SU-DHL-6 (cell line): Measurements from ENCODE around the gene DENND2C.

Experiments
- EZH2phosphoT487 ChIP-seq: fragments of 200-600 bp; sonication (generic), shearing (Covaris generic); conservative IDR thresholded peaks from 2 replicates; pipeline ENCODE4 v1.6.1; 2018; ENCODE audit warnings: mild to moderate bottlenecking, antibody characterized with exemption, low read length, moderate library complexity, mixed read lengths
- TF ChIP-seq, protein P1 (sequence below): fragments of 200-600 bp; sonication (generic); IDR thresholded peaks from one replicate; pipeline ENCODE4 v1.5.1; 2017; ENCODE audit warnings: antibody characterized with exemption, mild to moderate bottlenecking, low read length, moderate library complexity; ENCODE audit not compliant: insufficient read depth, poor library complexity, severe bottlenecking

DNA sequence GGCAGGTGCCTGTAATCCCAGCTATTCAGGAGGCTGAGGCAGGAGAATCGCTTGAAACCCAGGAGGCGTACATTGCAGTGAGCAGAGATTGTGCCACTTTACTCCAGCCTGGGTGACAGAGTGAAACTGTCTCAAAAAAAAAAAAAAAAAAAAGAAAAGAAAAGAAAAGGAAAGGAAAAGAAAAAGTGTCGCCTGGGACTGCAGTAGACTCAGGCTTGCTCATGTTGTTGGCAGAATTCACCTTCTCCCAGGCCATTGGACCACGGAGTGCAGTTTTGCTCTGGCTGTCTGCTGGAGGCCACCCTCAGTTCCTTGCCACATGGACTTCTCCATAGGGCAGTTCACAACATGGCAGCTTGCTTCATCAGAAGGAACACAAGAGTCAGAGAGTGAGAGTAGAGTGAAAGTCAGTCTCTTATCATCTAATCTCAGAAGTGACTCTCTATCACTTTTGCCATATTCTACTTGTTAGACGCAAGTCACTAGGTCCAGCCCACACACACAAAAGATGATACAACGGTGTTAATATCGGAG is 117.7 kb downstream of the DENND2C start:
- TF ChIP-seq, protein P1, sequence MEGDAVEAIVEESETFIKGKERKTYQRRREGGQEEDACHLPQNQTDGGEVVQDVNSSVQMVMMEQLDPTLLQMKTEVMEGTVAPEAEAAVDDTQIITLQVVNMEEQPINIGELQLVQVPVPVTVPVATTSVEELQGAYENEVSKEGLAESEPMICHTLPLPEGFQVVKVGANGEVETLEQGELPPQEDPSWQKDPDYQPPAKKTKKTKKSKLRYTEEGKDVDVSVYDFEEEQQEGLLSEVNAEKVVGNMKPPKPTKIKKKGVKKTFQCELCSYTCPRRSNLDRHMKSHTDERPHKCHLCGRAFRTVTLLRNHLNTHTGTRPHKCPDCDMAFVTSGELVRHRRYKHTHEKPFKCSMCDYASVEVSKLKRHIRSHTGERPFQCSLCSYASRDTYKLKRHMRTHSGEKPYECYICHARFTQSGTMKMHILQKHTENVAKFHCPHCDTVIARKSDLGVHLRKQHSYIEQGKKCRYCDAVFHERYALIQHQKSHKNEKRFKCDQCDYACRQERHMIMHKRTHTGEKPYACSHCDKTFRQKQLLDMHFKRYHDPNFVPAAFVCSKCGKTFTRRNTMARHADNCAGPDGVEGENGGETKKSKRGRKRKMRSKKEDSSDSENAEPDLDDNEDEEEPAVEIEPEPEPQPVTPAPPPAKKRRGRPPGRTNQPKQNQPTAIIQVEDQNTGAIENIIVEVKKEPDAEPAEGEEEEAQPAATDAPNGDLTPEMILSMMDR, result no peak
- TF ChIP-seq EZH2phosphoT487, result no peak
